Spleen (tissue), 7 donors: ENCODE results near the gene HMGXB4.

Experiments
- POLR2A ChIP-seq, 3 donors: fragments of 450-650 bp; IDR thresholded peaks; one replicate each; pipeline ENCODE4 v1.5.1; 2017; ENCODE audit warnings: antibody characterized with exemption in 3 of 3, mild to moderate bottlenecking in 1 of 3
- POLR2AphosphoS5 ChIP-seq, 3 donors: sonication (generic); formaldehyde crosslinking; IDR thresholded peaks; one replicate each; pipeline ENCODE4 v1.5.1; 2017; ENCODE audit warnings: antibody characterized with exemption in 3 of 3
- TF ChIP-seq, protein P1 (sequence below), 11 experiments: fragments of 200-600 bp in 7 of 11; fragments of 450-650 bp in 4 of 11; sonication (generic) in 4 of 11; IDR thresholded peaks in 8 of 11; conservative IDR thresholded peaks in 3 of 11; 1 replicate in 7 of 11; 2 replicates in 4 of 11; pipeline versions ENCODE4 v1.4.0 to v1.8.0; 2016 to 2021; ENCODE audit warnings: antibody characterized with exemption in 11 of 11, inconsistent platforms in 4 of 11, mild to moderate bottlenecking in 1 of 11
- donor health status: DM: no; HTN: no; CAD: no; lungs with moderate emphysema.
- donor health status: DM: no; HTN: no; CAD: no.
- donor health status: DM: no; HTN: no; CAD: no.

DNA sequence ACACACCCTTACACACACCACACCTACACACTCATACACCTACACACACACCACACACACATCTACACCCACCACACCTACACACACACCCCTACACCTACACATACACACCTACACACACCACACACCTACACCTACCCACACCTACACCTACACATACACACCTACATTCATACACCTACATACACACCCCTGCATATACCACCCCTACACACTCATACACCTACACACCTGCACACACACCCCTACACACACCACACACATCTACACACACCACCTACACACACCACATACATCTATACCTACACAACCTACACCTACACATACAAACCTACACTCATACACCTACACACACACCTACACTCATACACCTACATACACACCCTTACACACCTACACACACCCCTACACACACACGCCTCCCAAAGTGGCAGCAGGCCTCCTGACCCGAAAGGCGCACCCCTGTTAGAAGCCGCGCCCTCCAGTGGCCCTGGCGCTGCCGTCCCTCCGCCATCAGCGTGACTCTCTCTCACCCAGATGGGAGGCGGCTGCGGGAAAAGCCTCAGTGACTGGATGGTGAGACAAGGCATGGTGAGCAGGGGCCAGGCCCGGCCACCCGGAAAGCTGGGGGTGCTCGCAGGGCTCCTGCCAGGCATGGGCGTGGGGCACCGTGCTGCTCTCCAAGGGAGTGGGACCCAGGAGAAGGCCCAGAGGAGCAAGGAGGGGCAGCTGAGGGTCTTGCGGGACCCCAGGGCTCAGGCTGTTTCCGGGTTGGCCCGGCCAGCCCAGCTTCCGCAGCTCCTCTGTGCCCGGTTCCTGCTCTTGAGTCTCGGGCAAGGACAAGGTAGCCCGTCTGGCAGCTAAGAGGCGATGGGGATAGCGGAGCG lies 86.6 kb downstream of the HMGXB4 start:
- TF ChIP-seq, protein P1, sequence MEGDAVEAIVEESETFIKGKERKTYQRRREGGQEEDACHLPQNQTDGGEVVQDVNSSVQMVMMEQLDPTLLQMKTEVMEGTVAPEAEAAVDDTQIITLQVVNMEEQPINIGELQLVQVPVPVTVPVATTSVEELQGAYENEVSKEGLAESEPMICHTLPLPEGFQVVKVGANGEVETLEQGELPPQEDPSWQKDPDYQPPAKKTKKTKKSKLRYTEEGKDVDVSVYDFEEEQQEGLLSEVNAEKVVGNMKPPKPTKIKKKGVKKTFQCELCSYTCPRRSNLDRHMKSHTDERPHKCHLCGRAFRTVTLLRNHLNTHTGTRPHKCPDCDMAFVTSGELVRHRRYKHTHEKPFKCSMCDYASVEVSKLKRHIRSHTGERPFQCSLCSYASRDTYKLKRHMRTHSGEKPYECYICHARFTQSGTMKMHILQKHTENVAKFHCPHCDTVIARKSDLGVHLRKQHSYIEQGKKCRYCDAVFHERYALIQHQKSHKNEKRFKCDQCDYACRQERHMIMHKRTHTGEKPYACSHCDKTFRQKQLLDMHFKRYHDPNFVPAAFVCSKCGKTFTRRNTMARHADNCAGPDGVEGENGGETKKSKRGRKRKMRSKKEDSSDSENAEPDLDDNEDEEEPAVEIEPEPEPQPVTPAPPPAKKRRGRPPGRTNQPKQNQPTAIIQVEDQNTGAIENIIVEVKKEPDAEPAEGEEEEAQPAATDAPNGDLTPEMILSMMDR (IDR thresholded peaks at IDR 0.05 in 8 of 11, conservative IDR thresholded peaks at IDR 0.05 in 3 of 11): no peak
- no peak for TF ChIP-seq POLR2A (IDR thresholded peaks at IDR 0.05)
- peak in 2 of 3 donors; percentile 20 to 48 for TF ChIP-seq POLR2AphosphoS5 (IDR thresholded peaks at IDR 0.05)
